Measurements from ENCODE around the gene ABCF3.

ABCF3 gene

DNA sequence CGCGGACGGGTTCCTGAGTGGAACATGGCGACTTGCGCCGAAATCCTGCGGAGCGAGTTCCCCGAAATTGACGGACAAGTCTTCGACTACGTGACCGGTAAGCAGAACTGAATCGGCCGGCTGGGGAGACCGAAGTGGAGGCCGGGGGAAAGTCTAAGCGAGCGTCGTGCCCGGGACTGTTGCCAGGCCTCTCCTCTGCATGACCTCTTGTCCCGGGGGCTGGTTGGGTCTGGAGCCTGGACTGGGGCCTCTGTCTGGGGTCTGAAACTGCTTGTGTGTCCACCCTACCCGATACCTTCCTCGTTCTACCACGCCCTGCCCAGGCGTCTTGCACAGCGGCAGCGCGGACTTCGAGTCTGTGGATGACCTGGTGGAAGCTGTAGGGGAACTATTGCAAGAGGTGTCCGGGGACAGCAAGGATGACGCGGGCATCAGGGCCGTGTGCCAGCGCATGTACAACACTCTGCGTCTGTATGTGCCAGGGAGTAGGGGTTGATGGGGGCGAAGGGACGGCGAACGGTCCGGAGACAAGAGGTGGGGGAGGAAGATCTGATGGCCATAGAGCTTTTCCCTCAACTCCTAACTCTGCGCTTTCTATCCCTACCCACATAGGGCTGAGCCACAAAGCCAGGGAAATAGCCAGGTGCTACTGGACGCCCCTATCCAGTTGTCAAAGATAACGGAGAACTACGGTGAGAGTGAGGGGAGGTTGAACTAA lies at the start of gene ABCF3 (continued):
- TF ChIP-seq, protein P1, sequence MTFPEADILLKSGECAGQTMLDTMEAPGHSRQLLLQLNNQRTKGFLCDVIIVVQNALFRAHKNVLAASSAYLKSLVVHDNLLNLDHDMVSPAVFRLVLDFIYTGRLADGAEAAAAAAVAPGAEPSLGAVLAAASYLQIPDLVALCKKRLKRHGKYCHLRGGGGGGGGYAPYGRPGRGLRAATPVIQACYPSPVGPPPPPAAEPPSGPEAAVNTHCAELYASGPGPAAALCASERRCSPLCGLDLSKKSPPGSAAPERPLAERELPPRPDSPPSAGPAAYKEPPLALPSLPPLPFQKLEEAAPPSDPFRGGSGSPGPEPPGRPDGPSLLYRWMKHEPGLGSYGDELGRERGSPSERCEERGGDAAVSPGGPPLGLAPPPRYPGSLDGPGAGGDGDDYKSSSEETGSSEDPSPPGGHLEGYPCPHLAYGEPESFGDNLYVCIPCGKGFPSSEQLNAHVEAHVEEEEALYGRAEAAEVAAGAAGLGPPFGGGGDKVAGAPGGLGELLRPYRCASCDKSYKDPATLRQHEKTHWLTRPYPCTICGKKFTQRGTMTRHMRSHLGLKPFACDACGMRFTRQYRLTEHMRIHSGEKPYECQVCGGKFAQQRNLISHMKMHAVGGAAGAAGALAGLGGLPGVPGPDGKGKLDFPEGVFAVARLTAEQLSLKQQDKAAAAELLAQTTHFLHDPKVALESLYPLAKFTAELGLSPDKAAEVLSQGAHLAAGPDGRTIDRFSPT (tag by site-specific recombination; IDR thresholded peaks at IDR 0.05) = no peak
- TF ChIP-seq ZNF146 (tag by site-specific recombination; IDR thresholded peaks at IDR 0.05) (no peak), ZNF629 (tag by site-specific recombination; IDR thresholded peaks at IDR 0.05) (peak; percentile 7; the same call in 1 of the 2 replicates), ZNF529 (tag by site-specific recombination; IDR thresholded peaks at IDR 0.05; ENCODE audit: insufficient replicate concordance) (no peak), WT1 (tag by site-specific recombination; IDR thresholded peaks at IDR 0.05) (no peak), GLIS2 (tag by site-specific recombination; IDR thresholded peaks at IDR 0.05) (peak; percentile 24; the same call in 1 of the 2 replicates), GLI2 (tag by site-specific recombination; IDR thresholded peaks at IDR 0.05; ENCODE audit: borderline replicate concordance, low read depth) (no peak), ZNF391 (tag by site-specific recombination; IDR thresholded peaks at IDR 0.05; ENCODE audit: borderline replicate concordance, low read depth) (no peak), ZNF776 (tag by site-specific recombination; IDR thresholded peaks at IDR 0.05; ENCODE audit: borderline replicate concordance) (no peak), ZFP69B (tag by site-specific recombination; IDR thresholded peaks at IDR 0.05) (no peak), ZNF175 (tag by site-specific recombination; IDR thresholded peaks at IDR 0.05) (no peak), ZNF473 (tag by site-specific recombination; IDR thresholded peaks at IDR 0.05) (no peak), SP7 (tag by site-specific recombination; IDR thresholded peaks at IDR 0.05) (no peak), BCL6B (tag by site-specific recombination; IDR thresholded peaks at IDR 0.05) (no peak), INSM2 (tag by site-specific recombination; IDR thresholded peaks at IDR 0.05) (no peak), OSR2 (tag by site-specific recombination; IDR thresholded peaks at IDR 0.05) (no peak), ZNF221 (tag by site-specific recombination; IDR thresholded peaks at IDR 0.05; ENCODE audit: borderline replicate concordance) (no peak), YY1 (tag by site-specific recombination; IDR thresholded peaks at IDR 0.05) (peak; percentile 69; the same call in 1 of the 2 replicates), ZNF324 (tag by site-specific recombination; IDR thresholded peaks at IDR 0.05) (no peak), SP3 (tag by site-specific recombination; IDR thresholded peaks at IDR 0.05) (0 out of 2 replicates have a peak, but pooled peaks have one; percentile 35), ZNF747 (tag by site-specific recombination; IDR thresholded peaks at IDR 0.05) (no peak), ZNF416 (tag by site-specific recombination; IDR thresholded peaks at IDR 0.05) (no peak), ZFP37 (tag by site-specific recombination; IDR thresholded peaks at IDR 0.05) (no peak), ZNF785 (tag by site-specific recombination; IDR thresholded peaks at IDR 0.05) (no peak), ZFP3 (tag by site-specific recombination; IDR thresholded peaks at IDR 0.05; ENCODE audit: low read depth) (no peak)
- TF ChIP-seq, protein P2, sequence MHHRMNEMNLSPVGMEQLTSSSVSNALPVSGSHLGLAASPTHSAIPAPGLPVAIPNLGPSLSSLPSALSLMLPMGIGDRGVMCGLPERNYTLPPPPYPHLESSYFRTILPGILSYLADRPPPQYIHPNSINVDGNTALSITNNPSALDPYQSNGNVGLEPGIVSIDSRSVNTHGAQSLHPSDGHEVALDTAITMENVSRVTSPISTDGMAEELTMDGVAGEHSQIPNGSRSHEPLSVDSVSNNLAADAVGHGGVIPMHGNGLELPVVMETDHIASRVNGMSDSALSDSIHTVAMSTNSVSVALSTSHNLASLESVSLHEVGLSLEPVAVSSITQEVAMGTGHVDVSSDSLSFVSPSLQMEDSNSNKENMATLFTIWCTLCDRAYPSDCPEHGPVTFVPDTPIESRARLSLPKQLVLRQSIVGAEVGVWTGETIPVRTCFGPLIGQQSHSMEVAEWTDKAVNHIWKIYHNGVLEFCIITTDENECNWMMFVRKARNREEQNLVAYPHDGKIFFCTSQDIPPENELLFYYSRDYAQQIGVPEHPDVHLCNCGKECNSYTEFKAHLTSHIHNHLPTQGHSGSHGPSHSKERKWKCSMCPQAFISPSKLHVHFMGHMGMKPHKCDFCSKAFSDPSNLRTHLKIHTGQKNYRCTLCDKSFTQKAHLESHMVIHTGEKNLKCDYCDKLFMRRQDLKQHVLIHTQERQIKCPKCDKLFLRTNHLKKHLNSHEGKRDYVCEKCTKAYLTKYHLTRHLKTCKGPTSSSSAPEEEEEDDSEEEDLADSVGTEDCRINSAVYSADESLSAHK (tag by site-specific recombination; IDR thresholded peaks at IDR 0.05) = no peak
- TF ChIP-seq, protein P3, sequence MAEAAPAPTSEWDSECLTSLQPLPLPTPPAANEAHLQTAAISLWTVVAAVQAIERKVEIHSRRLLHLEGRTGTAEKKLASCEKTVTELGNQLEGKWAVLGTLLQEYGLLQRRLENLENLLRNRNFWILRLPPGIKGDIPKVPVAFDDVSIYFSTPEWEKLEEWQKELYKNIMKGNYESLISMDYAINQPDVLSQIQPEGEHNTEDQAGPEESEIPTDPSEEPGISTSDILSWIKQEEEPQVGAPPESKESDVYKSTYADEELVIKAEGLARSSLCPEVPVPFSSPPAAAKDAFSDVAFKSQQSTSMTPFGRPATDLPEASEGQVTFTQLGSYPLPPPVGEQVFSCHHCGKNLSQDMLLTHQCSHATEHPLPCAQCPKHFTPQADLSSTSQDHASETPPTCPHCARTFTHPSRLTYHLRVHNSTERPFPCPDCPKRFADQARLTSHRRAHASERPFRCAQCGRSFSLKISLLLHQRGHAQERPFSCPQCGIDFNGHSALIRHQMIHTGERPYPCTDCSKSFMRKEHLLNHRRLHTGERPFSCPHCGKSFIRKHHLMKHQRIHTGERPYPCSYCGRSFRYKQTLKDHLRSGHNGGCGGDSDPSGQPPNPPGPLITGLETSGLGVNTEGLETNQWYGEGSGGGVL (tag by site-specific recombination; IDR thresholded peaks at IDR 0.05) = 0 out of 2 replicates have a peak, but pooled peaks have one; percentile 8
- TF ChIP-seq, protein P4, sequence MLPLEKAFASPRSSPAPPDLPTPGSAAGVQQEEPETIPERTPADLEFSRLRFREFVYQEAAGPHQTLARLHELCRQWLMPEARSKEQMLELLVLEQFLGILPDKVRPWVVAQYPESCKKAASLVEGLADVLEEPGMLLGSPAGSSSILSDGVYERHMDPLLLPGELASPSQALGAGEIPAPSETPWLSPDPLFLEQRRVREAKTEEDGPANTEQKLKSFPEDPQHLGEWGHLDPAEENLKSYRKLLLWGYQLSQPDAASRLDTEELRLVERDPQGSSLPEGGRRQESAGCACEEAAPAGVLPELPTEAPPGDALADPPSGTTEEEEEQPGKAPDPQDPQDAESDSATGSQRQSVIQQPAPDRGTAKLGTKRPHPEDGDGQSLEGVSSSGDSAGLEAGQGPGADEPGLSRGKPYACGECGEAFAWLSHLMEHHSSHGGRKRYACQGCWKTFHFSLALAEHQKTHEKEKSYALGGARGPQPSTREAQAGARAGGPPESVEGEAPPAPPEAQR (tag by site-specific recombination; IDR thresholded peaks at IDR 0.05) = no peak
